Esophagus (tissue), 2 donors: ENCODE data around the gene NECAB2. TPM values are rescaled to one million over a fixed set of nuclear protein-coding genes. Genes with fewer than 3 reads are reported as not detected.

Experiments
- H3K27ac ChIP-seq, 2 donors: one replicate each; pipeline ENCODE4 v1.5.1; 2013; ENCODE audit warnings: low read depth in 2 of 2, mild to moderate bottlenecking in 2 of 2, inconsistent platforms in 1 of 2, low read length in 1 of 2, moderate library complexity in 1 of 2
- H3K27me3 ChIP-seq, 2 donors: one replicate each; pipeline ENCODE4 v1.6.1; 2013; ENCODE audit warnings: low read length in 2 of 2, control low read depth in 1 of 2, mild to moderate bottlenecking in 1 of 2; ENCODE audit not compliant: insufficient read depth in 2 of 2, control insufficient read depth in 1 of 2
- H3K36me3 ChIP-seq, 2 donors: one replicate each; pipeline ENCODE4 v1.6.1; 2013; ENCODE audit warnings: low read length in 1 of 2; ENCODE audit not compliant: control insufficient read depth in 2 of 2, insufficient read depth in 2 of 2
- H3K4me1 ChIP-seq, 2 donors: one replicate each; pipeline ENCODE4 v1.6.1; 2013; ENCODE audit warnings: low read length in 1 of 2; ENCODE audit not compliant: control insufficient read depth in 2 of 2, insufficient read depth in 2 of 2
- H3K4me3 ChIP-seq, 2 donors: one replicate each; pipeline ENCODE4 v1.5.1; 2013; ENCODE audit warnings: low read length in 2 of 2, mild to moderate bottlenecking in 2 of 2, low read depth in 1 of 2, moderate library complexity in 1 of 2
- H3K9me3 ChIP-seq, 2 donors: one replicate each; pipeline ENCODE4 v1.6.1; 2013; ENCODE audit warnings: mild to moderate bottlenecking in 2 of 2, low read depth in 1 of 2, low read length in 1 of 2, moderate library complexity in 1 of 2; ENCODE audit not compliant: control insufficient read depth in 2 of 2, insufficient read depth in 1 of 2
- WGBS, 2 donors: extraction: QIAGEN DNeasy Blood & Tissue Kit; methylation state at CpG; one replicate each; pipeline ENCODE4 v1.1.7; 2013; 5-methylcytosine and 5-hydroxymethylcytosine counted together
- polyA plus RNA-seq, 2 donors: library from polyadenylated mRNA; stranded (reverse); fragments of 200-250 nt; gene quantifications; one replicate each; pipeline ENCODE4 v1.2.3, GENCODE V29; 2013
- donor health status: healthy with polysubstance abuse.
- donor health status: Bipolar disorder and iron deficiency.

NECAB2 gene
- polyA plus RNA-seq, 2 donors: not detected

GRCh38 chr16:84031556-84031955 lies 63.5 kb downstream of the NECAB2 start:
- H3K36me3 ChIP-seq: no peaks in the 10 kb centered on the region
- H3K27ac ChIP-seq: no peak overlapping the region
- H3K4me1 ChIP-seq: no peaks in the 10 kb centered on the region
- peaks cover 2 to 7% of the 10 kb centered on the region in 2 donors for H3K9me3 ChIP-seq
- H3K4me3 ChIP-seq: no peak overlapping the region
- no peaks in the 10 kb centered on the region for H3K27me3 ChIP-seq
- 84 to 85% methylated on average over 17 of the region's 17 CpGs for WGBS, 2 donors

DNA sequence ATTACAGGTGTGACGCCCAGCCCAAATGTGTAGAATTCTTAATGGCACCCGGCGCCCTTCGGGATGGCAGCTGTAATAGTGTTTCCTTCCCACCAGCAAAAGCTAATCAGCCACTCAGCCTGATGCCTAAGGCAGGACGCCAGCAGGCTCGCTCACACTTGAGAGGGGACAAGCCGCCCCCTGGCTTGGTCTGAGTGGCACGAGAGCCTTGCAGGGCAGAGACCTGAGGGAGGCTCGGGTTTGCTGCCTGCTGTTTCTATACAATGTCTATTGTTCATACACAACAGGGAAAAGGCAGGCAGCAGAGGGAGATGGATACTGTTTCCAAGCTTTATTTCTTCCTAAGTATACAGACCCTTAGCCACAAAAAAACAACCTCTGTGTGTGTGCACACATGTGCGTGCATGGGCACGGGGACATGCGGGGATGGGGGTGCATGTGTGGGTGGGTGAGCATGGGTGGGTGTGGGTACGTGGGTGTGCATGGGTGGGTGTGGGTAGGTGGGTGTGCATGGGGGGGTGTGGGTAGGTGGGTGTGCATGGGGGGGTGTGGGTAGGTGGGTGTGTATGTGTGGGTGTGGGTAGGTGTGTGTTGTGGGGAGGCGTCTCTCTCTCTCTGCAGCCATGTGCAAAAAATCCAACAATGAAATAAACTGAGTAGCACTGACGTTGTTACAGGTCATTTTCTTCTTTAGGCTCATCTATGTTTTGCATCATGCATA lies 64.6 kb downstream of the NECAB2 start:
- Histone ChIP-seq H3K27me3 (no peaks in the 10 kb centered on the region), H3K27ac (no peak overlapping the region), H3K36me3 (no peaks in the 10 kb centered on the region), H3K4me1 (no peaks in the 10 kb centered on the region), H3K4me3 (no peak overlapping the region), H3K9me3 (peaks cover 2 to 8% of the 10 kb centered on the region in 2 donors)
- WGBS, 2 donors: 62 to 67% methylated on average over 15 of the region's 15 CpGs

DNA sequence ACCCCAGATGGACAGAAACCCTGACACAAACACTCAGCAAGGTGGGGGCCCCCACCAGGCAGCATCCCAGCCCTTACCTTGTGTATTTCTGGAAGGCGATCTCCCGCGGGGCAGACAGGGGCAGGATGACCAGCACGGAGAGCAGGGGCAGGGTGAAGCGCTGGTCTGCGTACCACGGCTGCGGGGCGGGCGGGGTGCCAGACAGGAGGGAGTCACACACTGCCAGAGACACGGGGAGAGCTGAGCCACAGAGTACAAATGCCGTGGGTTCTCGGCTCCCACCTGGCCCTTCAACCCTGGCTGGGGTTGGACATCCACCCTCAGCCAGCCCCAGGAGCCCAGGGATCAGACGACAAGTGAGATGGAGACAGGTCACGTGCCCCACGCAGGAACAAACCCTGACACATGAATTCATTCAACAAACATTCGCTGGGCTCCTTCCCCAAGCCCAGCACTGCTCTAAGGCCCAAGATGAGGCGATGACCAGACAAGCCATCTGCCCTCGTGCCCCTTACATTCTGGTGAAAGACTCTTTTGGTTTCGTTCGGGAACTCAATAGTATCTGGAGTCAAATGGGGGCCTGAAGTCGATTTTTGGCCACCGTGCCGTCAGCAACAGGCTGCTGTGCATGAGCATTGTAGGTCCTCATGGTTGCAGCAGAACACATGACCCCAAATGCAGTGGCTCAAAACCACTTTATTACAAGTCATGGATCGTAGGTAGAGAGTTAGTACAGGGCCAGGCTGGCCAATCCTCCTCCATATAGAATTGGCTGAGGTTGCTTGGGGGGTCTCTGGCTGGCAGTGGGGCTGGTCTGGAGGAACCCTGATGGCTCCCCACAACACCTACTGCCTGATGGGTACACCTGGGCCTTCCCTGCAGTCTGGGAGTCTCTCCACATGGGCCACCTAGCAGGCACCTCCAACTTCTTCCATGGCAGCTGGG lies 65.5 kb downstream of the NECAB2 start:
- H3K4me3 ChIP-seq: no peak overlapping the region
- H3K27ac ChIP-seq: no peak overlapping the region
- H3K4me1 ChIP-seq: no peaks in the 10 kb centered on the region
- 79 to 81% methylated on average over 25 of the region's 25 CpGs for WGBS, 2 donors
- H3K36me3 ChIP-seq: no peaks in the 10 kb centered on the region
- H3K27me3 ChIP-seq: no peaks in the 10 kb centered on the region
- H3K9me3 ChIP-seq: peaks cover 2 to 8% of the 10 kb centered on the region in 2 donors

- Histone ChIP-seq H3K27ac (no peak overlapping the region), H3K4me3 (no peak overlapping the region), H3K36me3 (no peaks in the 10 kb centered on the region), H3K27me3 (no peaks in the 10 kb centered on the region), H3K9me3 (peaks cover 2 to 8% of the 10 kb centered on the region in 2 donors), H3K4me1 (no peaks in the 10 kb centered on the region)
- 91 to 93% methylated on average over 12 of the region's 12 CpGs for WGBS, 2 donors
These were observed 66.5 kb downstream of the NECAB2 start for GRCh38 chr16:84034516-84034915.

GRCh38 chr16:84036131-84036530 lies 68.1 kb downstream of the NECAB2 start:
- H3K4me1 ChIP-seq: peaks cover 0 to 2% of the 10 kb centered on the region in 2 donors
- H3K27me3 ChIP-seq: no peaks in the 10 kb centered on the region
- 57 to 78% methylated on average over 3 of the region's 3 CpGs for WGBS, 2 donors
- peaks cover 2 to 8% of the 10 kb centered on the region in 2 donors for H3K9me3 ChIP-seq
- H3K36me3 ChIP-seq: no peaks in the 10 kb centered on the region
- H3K4me3 ChIP-seq: no peak overlapping the region
- H3K27ac ChIP-seq: no peak overlapping the region

- Histone ChIP-seq H3K27me3 (no peaks in the 10 kb centered on the region), H3K9me3 (peaks cover 2 to 8% of the 10 kb centered on the region in 2 donors), H3K4me3 (no peak overlapping the region), H3K36me3 (no peaks in the 10 kb centered on the region), H3K4me1 (peaks cover 0 to 2% of the 10 kb centered on the region in 2 donors), H3K27ac (no peak overlapping the region)
- WGBS, 2 donors: 81 to 82% methylated on average over 8 of the region's 8 CpGs
These were observed 69.0 kb downstream of the NECAB2 start for GRCh38 chr16:84036982-84037425.

DNA sequence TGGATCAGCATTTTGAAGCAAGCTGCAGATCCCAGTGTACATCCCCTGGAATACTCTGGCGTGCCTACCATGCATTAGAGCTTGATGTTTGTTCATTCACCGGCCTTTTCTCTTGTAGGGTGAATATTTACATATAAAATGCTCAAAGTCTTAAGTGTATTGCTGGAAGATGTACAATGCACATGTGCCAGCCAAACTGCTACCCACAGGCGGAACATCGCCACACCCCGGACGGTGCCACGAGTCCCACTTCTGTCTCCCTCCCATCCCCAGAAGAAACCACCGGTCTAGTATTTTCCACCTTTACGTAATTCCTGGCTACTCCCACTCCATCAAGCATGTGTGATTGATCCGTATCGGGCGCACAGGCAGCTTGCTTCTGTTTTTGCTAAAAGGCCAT lies 70.4 kb downstream of the NECAB2 start:
- Histone ChIP-seq H3K36me3 (no peaks in the 10 kb centered on the region), H3K27me3 (no peaks in the 10 kb centered on the region), H3K4me1 (peaks cover 0 to 2% of the 10 kb centered on the region in 2 donors), H3K9me3 (peaks cover 2 to 8% of the 10 kb centered on the region in 2 donors), H3K4me3 (no peak overlapping the region), H3K27ac (no peak overlapping the region)
- WGBS, 2 donors: 88 to 93% methylated on average over 12 of the region's 12 CpGs

DNA sequence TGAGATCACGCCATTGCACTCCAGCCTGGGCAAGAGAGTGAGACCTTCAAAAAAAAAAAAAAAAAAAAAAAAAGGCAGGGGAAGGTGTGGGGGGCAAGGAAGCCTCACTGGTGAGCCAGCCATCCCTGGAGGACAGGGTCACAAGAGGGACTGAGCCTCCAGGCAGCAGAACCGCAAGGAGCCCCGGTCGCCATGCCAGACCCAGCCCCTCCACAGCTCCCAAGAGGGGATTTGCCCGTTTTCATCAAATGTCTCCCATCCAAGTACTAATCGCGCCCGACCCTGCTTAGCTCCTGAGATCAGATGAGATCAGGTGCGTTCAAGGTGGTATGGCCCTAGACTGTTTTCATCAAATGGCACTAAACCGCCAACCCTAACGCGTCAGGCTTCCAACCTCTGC lies 71.7 kb downstream of the NECAB2 start:
- no peaks in the 10 kb centered on the region for H3K36me3 ChIP-seq
- WGBS, 2 donors: 92 to 94% methylated on average over 12 of the region's 12 CpGs
- H3K27ac ChIP-seq: no peak overlapping the region
- peaks cover 2 to 8% of the 10 kb centered on the region in 2 donors for H3K9me3 ChIP-seq
- no peak overlapping the region for H3K4me3 ChIP-seq
- peaks cover 0 to 2% of the 10 kb centered on the region in 2 donors for H3K4me1 ChIP-seq
- no peaks in the 10 kb centered on the region for H3K27me3 ChIP-seq

DNA sequence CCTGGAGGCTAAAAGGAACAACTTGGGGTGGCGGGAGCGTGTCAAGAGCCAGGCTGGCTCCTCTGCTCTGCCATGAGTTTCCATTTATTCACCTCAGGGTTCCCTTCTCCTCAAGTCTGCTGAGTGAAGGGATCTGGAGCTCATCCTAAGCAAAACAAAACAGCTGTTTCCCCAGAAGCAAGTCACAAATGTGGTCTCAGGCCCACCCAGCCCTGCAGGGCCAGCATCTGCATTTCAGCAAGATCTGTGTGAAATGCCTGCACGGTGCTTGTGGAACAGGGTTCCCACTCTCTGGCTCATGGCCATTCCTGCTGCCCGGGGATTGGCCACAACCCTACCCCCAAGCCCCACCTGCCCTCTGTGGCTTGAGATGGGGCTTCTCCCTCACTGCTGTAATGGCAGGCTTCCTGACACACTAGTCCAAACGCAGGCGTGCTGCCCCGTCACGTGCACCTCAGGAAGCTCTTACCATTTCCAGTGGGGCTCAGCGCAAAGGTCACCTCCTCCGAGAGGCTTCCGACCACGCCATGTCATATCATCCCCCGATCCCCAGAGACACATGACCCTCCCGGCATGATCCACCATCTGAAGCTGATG lies 72.3 kb downstream of the NECAB2 start:
- H3K9me3 ChIP-seq: peaks cover 2 to 8% of the 10 kb centered on the region in 2 donors
- no peak overlapping the region for H3K27ac ChIP-seq
- H3K36me3 ChIP-seq: no peaks in the 10 kb centered on the region
- H3K4me1 ChIP-seq: peaks cover 0 to 2% of the 10 kb centered on the region in 2 donors
- 66 to 80% methylated on average over 14 of the region's 14 CpGs for WGBS, 2 donors
- no peaks in the 10 kb centered on the region for H3K27me3 ChIP-seq
- H3K4me3 ChIP-seq: no peak overlapping the region
